Stimulated activated memory B cell treated with anti-CD40 and anti-IgM and Interleukin-4, amounts not matched to agents 10 μg/mL and 1 μg/mL and 100 μg/mL, for 72 hours (primary cell): ENCODE results near the gene BTG2.

Experiments used
- ATAC-seq: fragments of 150-1000 bp; cut with Tn5 transposase; 2 replicates; pipeline ENCODE4 v1.10.0; 2021
- H3K27ac Mint-ChIP-seq: one replicate; pipeline ENCODE4 v1.8.0; 2022; ENCODE audit warnings: mild to moderate bottlenecking, mixed read lengths
- H3K27me3 Mint-ChIP-seq: one replicate; pipeline ENCODE4 v1.8.0; 2022; ENCODE audit warnings: mixed read lengths
- H3K36me3 Mint-ChIP-seq: one replicate; pipeline ENCODE4 v1.8.0; 2022; ENCODE audit warnings: mixed read lengths
- H3K4me1 Mint-ChIP-seq: one replicate; pipeline ENCODE4 v1.8.0; 2022; ENCODE audit warnings: mixed read lengths
- H3K4me3 Mint-ChIP-seq: one replicate; pipeline ENCODE4 v1.8.0; 2022; ENCODE audit warnings: mild to moderate bottlenecking, moderate library complexity, mixed read lengths
- H3K9me3 Mint-ChIP-seq: one replicate; pipeline ENCODE4 v1.8.0; 2022; ENCODE audit warnings: mixed read lengths

The BTG2 gene

GRCh38 chr1:203273206-203273868, 32.0 kb upstream of the BTG2 start:
- peak overlapping the region; percentile 91 for H3K4me3 Mint-ChIP-seq

GRCh38 chr1:203273869-203274602, 31.3 kb upstream of the BTG2 start:
- peak; percentile 71 for ATAC-seq
- no peaks in the 10 kb centered on the region for H3K36me3 Mint-ChIP-seq
- peak overlapping the region; percentile 91 for H3K4me3 Mint-ChIP-seq
- H3K9me3 Mint-ChIP-seq, result no peaks in the 10 kb centered on the region
- peak overlapping the region; percentile 95 for H3K27ac Mint-ChIP-seq
- peaks cover 78% of the 10 kb centered on the region for H3K4me1 Mint-ChIP-seq
- no peaks in the 10 kb centered on the region for H3K27me3 Mint-ChIP-seq

More at GRCh38 chr1:203273206-203273868, 32.0 kb upstream of the BTG2 start:
- peaks cover 71% of the 10 kb centered on the region for H3K4me1 Mint-ChIP-seq
- ATAC-seq, result peak; percentile 89
- H3K27me3 Mint-ChIP-seq, result no peaks in the 10 kb centered on the region
- H3K9me3 Mint-ChIP-seq, result no peaks in the 10 kb centered on the region
- H3K27ac Mint-ChIP-seq, result peak overlapping the region; percentile 95
- no peaks in the 10 kb centered on the region for H3K36me3 Mint-ChIP-seq

- Mint-ChIP-seq H3K4me3 (peak overlapping the region; percentile 91), H3K9me3 (no peaks in the 10 kb centered on the region), H3K4me1 (peaks cover 83% of the 10 kb centered on the region), H3K27me3 (no peaks in the 10 kb centered on the region), H3K36me3 (no peaks in the 10 kb centered on the region), H3K27ac (peak overlapping the region; percentile 95)
- no peak for ATAC-seq
Measured at GRCh38 chr1:203274603-203275381, 30.5 kb upstream of the BTG2 start.

- peaks cover 4% of the 10 kb centered on the region for H3K9me3 Mint-ChIP-seq
- H3K4me1 Mint-ChIP-seq, result peaks cover 85% of the 10 kb centered on the region
- H3K27me3 Mint-ChIP-seq, result no peaks in the 10 kb centered on the region
- no peak overlapping the region for H3K4me3 Mint-ChIP-seq
- H3K36me3 Mint-ChIP-seq, result no peaks in the 10 kb centered on the region
- no peak for ATAC-seq
- peak overlapping the region; percentile 95 for H3K27ac Mint-ChIP-seq
Measured at GRCh38 chr1:203275656-203276272, 29.6 kb upstream of the BTG2 start.

GRCh38 chr1:203276408-203276807, 28.9 kb upstream of the BTG2 start:
- no peaks in the 10 kb centered on the region for H3K36me3 Mint-ChIP-seq
- ATAC-seq, result no peak
- H3K9me3 Mint-ChIP-seq, result peaks cover 4% of the 10 kb centered on the region
- no peaks in the 10 kb centered on the region for H3K27me3 Mint-ChIP-seq
- H3K4me3 Mint-ChIP-seq, result no peak overlapping the region
- H3K27ac Mint-ChIP-seq, result peak overlapping the region; percentile 88
- H3K4me1 Mint-ChIP-seq, result peaks cover 79% of the 10 kb centered on the region

- Mint-ChIP-seq H3K36me3 (no peaks in the 10 kb centered on the region), H3K4me3 (peak overlapping the region; percentile 19), H3K9me3 (peaks cover 4% of the 10 kb centered on the region), H3K4me1 (peaks cover 77% of the 10 kb centered on the region), H3K27ac (peak overlapping the region; percentile 88), H3K27me3 (no peaks in the 10 kb centered on the region)
- ATAC-seq, result no peak
Measured at GRCh38 chr1:203276916-203277545, 28.3 kb upstream of the BTG2 start.

- Mint-ChIP-seq H3K27me3 (no peaks in the 10 kb centered on the region), H3K4me1 (peaks cover 79% of the 10 kb centered on the region), H3K27ac (peak overlapping the region; percentile 88), H3K36me3 (no peaks in the 10 kb centered on the region), H3K9me3 (peaks cover 4% of the 10 kb centered on the region), H3K4me3 (peak overlapping the region; percentile 30)
- ATAC-seq, result no peak
Measured at GRCh38 chr1:203278082-203278884, 27.0 kb upstream of the BTG2 start.

GRCh38 chr1:203278885-203279406, 26.4 kb upstream of the BTG2 start:
- Mint-ChIP-seq H3K36me3 (no peaks in the 10 kb centered on the region), H3K4me3 (peak overlapping the region; percentile 6), H3K27me3 (no peaks in the 10 kb centered on the region), H3K27ac (peak overlapping the region; percentile 88), H3K9me3 (peaks cover 4% of the 10 kb centered on the region), H3K4me1 (peaks cover 82% of the 10 kb centered on the region)
- ATAC-seq, result no peak

- ATAC-seq, result no peak
- peaks cover 4% of the 10 kb centered on the region for H3K9me3 Mint-ChIP-seq
- H3K4me1 Mint-ChIP-seq, result peaks cover 82% of the 10 kb centered on the region
- peak overlapping the region; percentile 47 for H3K27ac Mint-ChIP-seq
- H3K4me3 Mint-ChIP-seq, result no peak overlapping the region
- no peaks in the 10 kb centered on the region for H3K27me3 Mint-ChIP-seq
- H3K36me3 Mint-ChIP-seq, result no peaks in the 10 kb centered on the region
Measured at GRCh38 chr1:203280061-203280460, 25.3 kb upstream of the BTG2 start.

GRCh38 chr1:203281033-203281432, 24.3 kb upstream of the BTG2 start:
- Mint-ChIP-seq H3K4me3 (no peak overlapping the region), H3K4me1 (peaks cover 79% of the 10 kb centered on the region), H3K36me3 (no peaks in the 10 kb centered on the region), H3K27ac (peak overlapping the region; percentile 47), H3K9me3 (peaks cover 4% of the 10 kb centered on the region), H3K27me3 (no peaks in the 10 kb centered on the region)
- ATAC-seq, result no peak

GRCh38 chr1:203281851-203282661, 23.3 kb upstream of the BTG2 start:
- Mint-ChIP-seq H3K27ac (peak overlapping the region; percentile 88), H3K27me3 (no peaks in the 10 kb centered on the region), H3K36me3 (no peaks in the 10 kb centered on the region), H3K4me3 (peak overlapping the region; percentile 63), H3K9me3 (peaks cover 4% of the 10 kb centered on the region), H3K4me1 (peaks cover 81% of the 10 kb centered on the region)
- ATAC-seq, result peak; percentile 2

GRCh38 chr1:203282720-203283542, 22.4 kb upstream of the BTG2 start:
- no peaks in the 10 kb centered on the region for H3K27me3 Mint-ChIP-seq
- peak overlapping the region; percentile 63 for H3K4me3 Mint-ChIP-seq
- H3K27ac Mint-ChIP-seq, result peak overlapping the region; percentile 88
- H3K36me3 Mint-ChIP-seq, result no peaks in the 10 kb centered on the region
- H3K4me1 Mint-ChIP-seq, result peaks cover 78% of the 10 kb centered on the region
- H3K9me3 Mint-ChIP-seq, result peaks cover 4% of the 10 kb centered on the region
- ATAC-seq, result peak; percentile 42
